ENCODE data around the gene TUBGCP3. TPM values are rescaled to one million over a fixed set of nuclear protein-coding genes. Genes with fewer than 3 reads are reported as not detected.

The TUBGCP3 gene
- total and polyA plus RNA-seq, 9 of the 15 experiments (the other 6 are each of a cell fraction or from before 2014, with no cell fraction given) = 3.0 to 24.8 (median 15.2) TPM

- H3K27ac ChIP-seq (ENCODE audit: extremely low read depth, low read depth, low read length) = no peak overlapping the region
- no peaks in the 10 kb centered on the region for H4K20me1 ChIP-seq (replicated peaks; ENCODE audit: control insufficient read depth, insufficient read depth, low read length)
- POLR2A ChIA-PET = interaction anchor here (1.5 kb wide), 1 partner anchor 14 kb away, joined by 3 read pairs; no protein-coding TSS in a partner anchor
- H3K4me2 ChIP-seq (ENCODE audit: insufficient read depth, low read length) = no peak overlapping the region
- H3K9me1 ChIP-seq (ENCODE audit: control insufficient read depth, insufficient read depth, low read length) = no peaks in the 10 kb centered on the region
- ATAC-seq (no peak), FAIRE-seq (no peak), DNase-seq (ENCODE audit: extremely low read depth in 1 of 4, low spot score in 3 of 4) (no peak)
- no peaks in the 10 kb centered on the region for H3K36me3 ChIP-seq (ENCODE audit: control insufficient read depth, insufficient read depth, low read length)
- intact Hi-C loops (cut with micrococcal nuclease) = no loop called here
- in situ Hi-C loops (cut with MboI) = no loop called here
- no peak overlapping the region; a peak in 1 of 4 replicates for H3K9ac ChIP-seq (ENCODE audit: insufficient read depth in 1 of 2, low read depth in 2 of 2, low read length in 2 of 2)
- no peaks in the 10 kb centered on the region for H3K79me2 ChIP-seq (ENCODE audit: control insufficient read depth, insufficient read depth, low read length)
- BruUV-seq (replicated peaks) = no TSS peak
- H2AFZ ChIP-seq (ENCODE audit: low read depth, low read length) = no peak overlapping the region
- 10% methylated on average over 23 of the region's 32 CpGs for WGBS (ENCODE audit: insufficient coverage, low coverage, missing lambda C conversion rate)
- CTCF ChIA-PET (ENCODE audit: low intra/inter-chr PET ratio) = no interaction called here
- H3K9me3 ChIP-seq (replicated peaks; ENCODE audit: control insufficient read depth, insufficient read depth, low read depth, low read length) = no peaks in the 10 kb centered on the region
- H3K4me3 ChIP-seq = no peak overlapping the region
- peaks cover 25 to 79% of the 10 kb centered on the region in 2 experiments; a peak in 4 of 5 replicates for H3K27me3 ChIP-seq (ENCODE audit: control insufficient read depth in 2 of 2, insufficient read depth in 2 of 2, low read length in 2 of 2)
- H3K4me1 ChIP-seq (replicated peaks in 1 of 2; ENCODE audit: control insufficient read depth in 2 of 2, insufficient read depth in 2 of 2, low read length in 2 of 2) = peaks cover 0 to 6% of the 10 kb centered on the region in 2 experiments; a peak in 1 of 5 replicates
- TF ChIP-seq ZNF445 (CRISPR knock-in tag; IDR thresholded peaks at IDR 0.05; ENCODE audit: low read depth) (no peak), BRD4 (IDR thresholded peaks at IDR 0.05) (no peak), RREB1 (CRISPR knock-in tag; IDR thresholded peaks at IDR 0.05) (no peak), NR1H2 (CRISPR knock-in tag; IDR thresholded peaks at IDR 0.05) (no peak), CBFB (CRISPR knock-in tag; IDR thresholded peaks at IDR 0.05) (no peak), KHSRP (IDR thresholded peaks at IDR 0.05) (no peak), THAP12 (CRISPR knock-in tag; IDR thresholded peaks at IDR 0.05) (no peak), ILF3 (IDR thresholded peaks at IDR 0.05; ENCODE audit: borderline replicate concordance) (no peak), RBFOX2 (IDR thresholded peaks at IDR 0.05; ENCODE audit: low read depth, low read length) (no peak), MBD1 (CRISPR knock-in tag; IDR thresholded peaks at IDR 0.05) (no peak)
Measured at GRCh38 chr13:112453207-112453829, 134.6 kb downstream of the TUBGCP3 start.
